PC-3 (cell line): ENCODE results near the gene NRCAM.

ENCODE experiments used
- CTCF ChIP-seq: fragments of 300-600 bp; sonication (generic); conservative IDR thresholded peaks from 2 replicates; pipeline ENCODE4 v1.5.1; 2017; ENCODE audit warnings: antibody characterized with exemption, low read depth, mild to moderate bottlenecking, low read length
- EZH2 ChIP-seq: fragments of 300-600 bp; sonication (generic); IDR thresholded peaks from one replicate; pipeline ENCODE4 v1.6.1; 2017; ENCODE audit warnings: antibody characterized with exemption, mild to moderate bottlenecking, low read length; ENCODE audit not compliant: unreplicated experiment
- EZH2phosphoT487 ChIP-seq: fragments of 300-600 bp; sonication (generic); IDR thresholded peaks from 2 replicates; pipeline ENCODE4 v1.6.1; 2018; ENCODE audit warnings: mild to moderate bottlenecking, antibody characterized with exemption, low read length, borderline replicate concordance

GRCh38 chr7:108244110-108244509 lies 212.1 kb downstream of the NRCAM start:
- TF ChIP-seq CTCF (no peak), EZH2 (no peak), EZH2phosphoT487 (no peak)
